NT2/D1 (cell line): Measurements from ENCODE around the gene OPCML.

ENCODE experiments used
- SUZ12 ChIP-seq: IDR thresholded peaks from 2 replicates; pipeline ENCODE4 v1.6.1; 2011; ENCODE audit not compliant: insufficient read length, insufficient read depth; ENCODE audit errors: extremely low read depth
- YY1 ChIP-seq: IDR thresholded peaks from 2 replicates; pipeline ENCODE4 v1.6.1; 2011; ENCODE audit not compliant: insufficient read length, insufficient read depth
- ZNF274 ChIP-seq: IDR thresholded peaks from 2 replicates; pipeline ENCODE4 v1.6.1; 2011; ENCODE audit warnings: mild to moderate bottlenecking, low read depth, low read length

DNA sequence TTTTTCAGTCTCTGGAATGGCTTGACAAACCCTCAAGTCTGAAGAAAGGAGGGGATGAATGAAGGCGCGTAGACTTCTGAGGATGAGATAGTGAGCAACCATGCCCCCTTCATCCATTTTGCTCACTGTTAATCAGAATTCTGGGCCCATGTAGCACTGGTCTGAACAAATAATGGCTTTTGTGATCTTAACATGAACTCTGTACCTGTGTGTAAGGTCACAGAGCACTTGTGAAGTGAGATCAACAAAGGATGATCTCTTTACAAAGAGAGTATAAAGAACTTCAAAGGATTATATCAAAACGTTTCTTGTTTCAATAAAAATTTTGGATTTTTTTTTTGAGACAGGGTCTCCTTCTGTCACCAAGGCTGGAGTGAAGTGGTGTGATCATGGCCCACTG, 976.7 kb downstream of the OPCML start:
- TF ChIP-seq ZNF274 (no peak), YY1 (no peak), SUZ12 (no peak)
